ENCODE measurements around the gene POLH. TPM values are rescaled to one million over a fixed set of nuclear protein-coding genes. Genes with fewer than 3 reads are reported as not detected.

POLH gene
- total RNA-seq, 1 experiment from 2014 or later: 24.9 TPM

DNA sequence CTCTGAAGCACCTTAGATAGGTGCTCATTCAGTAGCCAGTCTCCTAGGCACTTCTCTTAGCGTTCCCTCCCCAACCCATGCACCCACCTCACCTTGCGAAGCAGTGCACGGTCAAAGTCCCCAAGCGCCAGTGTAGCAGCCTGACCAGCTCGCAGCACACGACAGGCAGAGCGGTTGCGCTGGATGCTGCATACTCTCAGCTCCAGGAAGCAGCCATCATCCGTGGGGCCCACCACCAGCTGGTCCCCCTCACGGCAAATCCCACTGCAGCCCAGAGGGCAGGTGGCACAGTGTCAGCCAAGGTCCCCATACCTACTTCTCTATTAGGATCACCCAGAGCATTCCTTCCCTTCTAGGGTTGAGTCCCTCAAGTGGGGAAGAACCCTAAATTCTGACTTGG, 46.6 kb downstream of the POLH start:
- Histone ChIP-seq H3K4me1 (ENCODE audit: insufficient read depth, low read length, poor library complexity, severe bottlenecking) (peaks cover 5% of the 10 kb centered on the region), H3K36me3 (ENCODE audit: insufficient read depth, low read length, poor library complexity, severe bottlenecking) (peaks cover 68% of the 10 kb centered on the region), H3K27me3 (replicated peaks; ENCODE audit: insufficient read depth, low read depth, low read length, poor library complexity) (no peaks in the 10 kb centered on the region), H3K4me3 (ENCODE audit: low read depth, low read length, poor library complexity, severe bottlenecking) (no peak overlapping the region), H3K27ac (ENCODE audit: low read depth, low read length, poor library complexity, severe bottlenecking) (no peak overlapping the region), H3K9me3 (ENCODE audit: low read depth, low read length, poor library complexity, severe bottlenecking) (no peaks in the 10 kb centered on the region)
- ChIA-PET CTCF (no interaction called here), POLR2A (ENCODE audit: low non-redundant PET) (no interaction called here)
- intact Hi-C loops (cut with micrococcal nuclease; ENCODE audit: unreplicated experiment): no loop called here
- no peak for DNase-seq (ENCODE audit: low spot score)
- TF ChIP-seq, protein P1, sequence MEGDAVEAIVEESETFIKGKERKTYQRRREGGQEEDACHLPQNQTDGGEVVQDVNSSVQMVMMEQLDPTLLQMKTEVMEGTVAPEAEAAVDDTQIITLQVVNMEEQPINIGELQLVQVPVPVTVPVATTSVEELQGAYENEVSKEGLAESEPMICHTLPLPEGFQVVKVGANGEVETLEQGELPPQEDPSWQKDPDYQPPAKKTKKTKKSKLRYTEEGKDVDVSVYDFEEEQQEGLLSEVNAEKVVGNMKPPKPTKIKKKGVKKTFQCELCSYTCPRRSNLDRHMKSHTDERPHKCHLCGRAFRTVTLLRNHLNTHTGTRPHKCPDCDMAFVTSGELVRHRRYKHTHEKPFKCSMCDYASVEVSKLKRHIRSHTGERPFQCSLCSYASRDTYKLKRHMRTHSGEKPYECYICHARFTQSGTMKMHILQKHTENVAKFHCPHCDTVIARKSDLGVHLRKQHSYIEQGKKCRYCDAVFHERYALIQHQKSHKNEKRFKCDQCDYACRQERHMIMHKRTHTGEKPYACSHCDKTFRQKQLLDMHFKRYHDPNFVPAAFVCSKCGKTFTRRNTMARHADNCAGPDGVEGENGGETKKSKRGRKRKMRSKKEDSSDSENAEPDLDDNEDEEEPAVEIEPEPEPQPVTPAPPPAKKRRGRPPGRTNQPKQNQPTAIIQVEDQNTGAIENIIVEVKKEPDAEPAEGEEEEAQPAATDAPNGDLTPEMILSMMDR (conservative IDR thresholded peaks at IDR 0.05; ENCODE audit: low read depth, low read length): no peak
- no peak for TF ChIP-seq EZH2 (IDR thresholded peaks at IDR 0.05; ENCODE audit: borderline replicate concordance, low read depth, low read length, poor library complexity, severe bottlenecking)
- BruUV-seq (replicated peaks): no TSS peak

DNA sequence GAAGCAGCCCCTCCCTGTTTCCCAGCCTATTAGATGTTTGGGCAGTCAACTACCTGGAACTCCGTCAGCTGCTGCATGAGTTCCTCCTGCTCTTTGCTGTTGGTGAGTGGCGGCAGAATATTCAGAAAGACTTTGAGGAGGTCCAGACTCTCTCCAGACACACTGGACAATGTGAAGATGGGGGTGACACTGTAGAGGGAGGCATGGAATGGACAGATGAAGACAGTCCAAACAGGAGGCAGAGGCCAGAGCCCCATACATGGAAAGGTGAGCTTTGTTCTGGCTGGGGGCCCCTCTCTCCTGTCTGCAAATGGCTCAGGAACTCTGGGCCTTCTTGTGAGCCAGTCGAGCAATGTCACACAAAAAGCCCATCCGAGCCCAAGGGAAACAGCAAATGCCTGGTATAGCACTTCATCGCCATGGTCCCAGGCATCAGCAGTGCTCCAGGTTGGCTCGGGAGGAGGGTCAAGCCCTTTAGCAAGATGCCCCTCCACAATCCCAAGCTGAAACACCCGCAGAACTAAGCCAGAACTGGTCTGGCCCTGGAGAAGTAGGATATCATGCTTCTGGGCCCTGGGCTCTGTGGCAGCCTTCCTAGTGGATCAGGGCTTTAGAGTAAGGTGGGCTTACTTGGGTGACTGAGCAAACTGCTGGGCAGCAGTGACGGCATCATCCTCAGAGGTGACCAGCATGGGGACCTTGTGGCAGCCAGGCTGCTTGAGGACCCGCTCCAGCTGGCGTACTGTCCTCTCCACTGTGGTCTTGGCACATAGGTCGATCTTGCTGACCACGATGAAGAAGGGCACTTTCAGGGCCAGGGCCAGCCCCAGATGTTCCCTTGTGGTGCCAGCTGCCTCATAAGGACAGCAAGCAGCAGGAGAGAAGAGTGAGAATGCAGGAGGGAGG, 48.1 kb downstream of the POLH start:
- peaks cover 66% of the 10 kb centered on the region for H3K36me3 ChIP-seq (ENCODE audit: insufficient read depth, low read length, poor library complexity, severe bottlenecking)
- ChIA-PET CTCF (no interaction called here), POLR2A (ENCODE audit: low non-redundant PET) (interaction anchor here (0.7 kb wide), 1 partner anchor 368 kb away, joined by 3 read pairs; no protein-coding TSS in a partner anchor)
- no peak overlapping the region for H3K27ac ChIP-seq (ENCODE audit: low read depth, low read length, poor library complexity, severe bottlenecking)
- BruUV-seq (replicated peaks): no TSS peak
- intact Hi-C loops (cut with micrococcal nuclease; ENCODE audit: unreplicated experiment): no loop called here
- no peak for DNase-seq (ENCODE audit: low spot score)
- peaks cover 8% of the 10 kb centered on the region for H3K4me1 ChIP-seq (ENCODE audit: insufficient read depth, low read length, poor library complexity, severe bottlenecking)
- H3K27me3 ChIP-seq (replicated peaks; ENCODE audit: insufficient read depth, low read depth, low read length, poor library complexity): no peaks in the 10 kb centered on the region
- no peak overlapping the region for H3K4me3 ChIP-seq (ENCODE audit: low read depth, low read length, poor library complexity, severe bottlenecking)
- TF ChIP-seq, protein P1 (conservative IDR thresholded peaks at IDR 0.05; ENCODE audit: low read depth, low read length): no peak
- no peak for TF ChIP-seq EZH2 (IDR thresholded peaks at IDR 0.05; ENCODE audit: borderline replicate concordance, low read depth, low read length, poor library complexity, severe bottlenecking)
- H3K9me3 ChIP-seq (ENCODE audit: low read depth, low read length, poor library complexity, severe bottlenecking): no peaks in the 10 kb centered on the region

DNA sequence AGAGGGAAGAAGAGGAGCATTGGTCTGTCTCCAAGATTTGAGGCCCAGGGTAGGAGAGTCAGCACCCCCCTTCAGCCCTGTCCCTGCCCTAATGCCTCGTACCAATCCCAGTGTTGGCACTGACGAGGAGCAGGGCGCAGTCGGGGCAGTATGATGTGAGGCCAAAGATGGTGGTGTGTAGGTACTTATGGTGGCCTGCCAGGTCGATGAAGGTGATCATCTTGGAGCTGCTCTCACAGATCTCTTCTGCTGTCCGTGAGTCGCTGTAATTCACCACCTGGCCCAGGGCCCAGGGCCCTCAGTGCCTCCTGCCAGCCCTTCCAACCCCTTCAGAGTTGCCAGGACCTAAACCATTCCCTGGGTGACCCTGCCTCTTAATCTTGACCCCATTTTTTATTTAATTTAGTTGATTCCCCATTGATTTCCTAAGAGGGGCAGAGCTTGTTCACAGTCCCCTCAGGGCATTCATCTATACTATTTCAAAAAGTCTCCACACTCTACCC, 48.9 kb downstream of the POLH start:
- Histone ChIP-seq H3K9me3 (ENCODE audit: low read depth, low read length, poor library complexity, severe bottlenecking) (no peaks in the 10 kb centered on the region), H3K4me3 (ENCODE audit: low read depth, low read length, poor library complexity, severe bottlenecking) (no peak overlapping the region), H3K4me1 (ENCODE audit: insufficient read depth, low read length, poor library complexity, severe bottlenecking) (peaks cover 8% of the 10 kb centered on the region), H3K27me3 (replicated peaks; ENCODE audit: insufficient read depth, low read depth, low read length, poor library complexity) (no peaks in the 10 kb centered on the region), H3K27ac (ENCODE audit: low read depth, low read length, poor library complexity, severe bottlenecking) (no peak overlapping the region), H3K36me3 (ENCODE audit: insufficient read depth, low read length, poor library complexity, severe bottlenecking) (peaks cover 61% of the 10 kb centered on the region)
- no TSS peak for BruUV-seq (replicated peaks)
- ChIA-PET POLR2A (ENCODE audit: low non-redundant PET) (no interaction called here), CTCF (no interaction called here)
- TF ChIP-seq, protein P1 (conservative IDR thresholded peaks at IDR 0.05; ENCODE audit: low read depth, low read length): no peak
- TF ChIP-seq EZH2 (IDR thresholded peaks at IDR 0.05; ENCODE audit: borderline replicate concordance, low read depth, low read length, poor library complexity, severe bottlenecking): no peak
- no peak for DNase-seq (ENCODE audit: low spot score)
- intact Hi-C loops (cut with micrococcal nuclease; ENCODE audit: unreplicated experiment): no loop called here
